IMR-90 (cell line): ENCODE data around the gene ELP4. TPM values are rescaled to one million over a fixed set of nuclear protein-coding genes. Genes with fewer than 3 reads are reported as not detected.

ENCODE experiments used
- ATAC-seq: fragments of 200-7000 bp; cut with Tn5 transposase; 2 replicates; pipeline ENCODE4 v1.9.1; 2020; ENCODE audit warnings: low read depth, mild to moderate bottlenecking, moderate library complexity
- BruUV-seq: library from RNA; stranded (reverse); fragments of 400-500 nt; replicated peaks from 2 replicates; lab custom pipeline; 2021; lab: Mats Ljungman, UMichigan
- CTCF ChIA-PET: fragments of 300-600 bp; formaldehyde crosslinking; extraction: SDS; loops from one replicate; lab custom pipeline; 2021; ENCODE audit warnings: antibody characterized with exemption; lab: Yijun Ruan, JAX
- POLR2A ChIA-PET: fragments of 300-600 bp; sonication (Branson Sonifier 250); formaldehyde crosslinking; loops from one replicate; lab custom pipeline; 2022; ENCODE audit warnings: antibody characterized with exemption; ENCODE audit not compliant: unreplicated experiment; lab: Charles Lee
- DNase-seq: peaks from one replicate; pipeline ENCODE4 v3.0.0; 2013
- H2AFZ ChIP-seq: replicated peaks from 2 replicates; pipeline ENCODE3; 2013; ENCODE audit warnings: low read length, mild to moderate bottlenecking; ENCODE audit not compliant: poor library complexity
- H2AK5ac ChIP-seq: 2 replicates; pipeline ENCODE4 v1.6.1; 2013; ENCODE audit warnings: low read depth, low read length, inconsistent platforms
- H2AK9ac ChIP-seq: replicated peaks from 2 replicates; pipeline ENCODE3; 2013; ENCODE audit warnings: mild to moderate bottlenecking, low read depth, low read length, moderate library complexity; ENCODE audit not compliant: poor library complexity
- H2BK120ac ChIP-seq: 2 replicates; pipeline ENCODE4 v1.6.1; 2013; ENCODE audit warnings: low read depth, low read length, inconsistent platforms
- H2BK15ac ChIP-seq: 3 replicates; pipeline ENCODE4 v1.6.1; 2013; ENCODE audit warnings: low read depth, low read length, inconsistent platforms
- H2BK20ac ChIP-seq: 2 replicates; pipeline ENCODE4 v1.6.1; 2013; ENCODE audit warnings: low read depth, mild to moderate bottlenecking, inconsistent platforms, low read length, moderate library complexity
- H2BK5ac ChIP-seq: 2 replicates; pipeline ENCODE4 v1.6.1; 2013; ENCODE audit warnings: mild to moderate bottlenecking, low read depth, low read length, inconsistent platforms; ENCODE audit not compliant: poor library complexity, severe bottlenecking
- H3K14ac ChIP-seq: replicated peaks from 2 replicates; pipeline ENCODE4 v1.6.1; 2013; ENCODE audit warnings: low read depth, low read length, inconsistent platforms
- H3K18ac ChIP-seq: 2 replicates; pipeline ENCODE4 v1.6.1; 2013; ENCODE audit warnings: low read depth, low read length, control low read depth
- H3K23ac ChIP-seq: 2 replicates; pipeline ENCODE4 v1.6.1; 2013; ENCODE audit warnings: low read depth, low read length, inconsistent platforms
- H3K27ac ChIP-seq: 2 replicates; pipeline ENCODE4 v1.5.1; 2013; ENCODE audit warnings: mild to moderate bottlenecking, control low read depth, low read length; ENCODE audit not compliant: insufficient read depth
- H3K27me3 ChIP-seq: 2 replicates; pipeline ENCODE4 v1.6.1; 2013; ENCODE audit warnings: low read length; ENCODE audit not compliant: control insufficient read depth, insufficient read depth
- H3K36me3 ChIP-seq: 2 replicates; pipeline ENCODE4 v1.6.1; 2013; ENCODE audit warnings: low read length, mixed read lengths; ENCODE audit not compliant: control insufficient read depth, insufficient read depth
- H3K4ac ChIP-seq: 2 replicates; pipeline ENCODE4 v1.6.1; 2013; ENCODE audit warnings: low read depth, low read length, inconsistent platforms
- H3K4me1 ChIP-seq: 2 replicates; pipeline ENCODE4 v1.6.1; 2013; ENCODE audit warnings: low read length, mixed read lengths; ENCODE audit not compliant: control insufficient read depth, insufficient read depth
- H3K4me2 ChIP-seq: 2 replicates; pipeline ENCODE4 v1.6.1; 2013; ENCODE audit warnings: low read depth, mild to moderate bottlenecking, control low read depth, low read length, moderate library complexity
- H3K4me3 ChIP-seq: 2 replicates; pipeline ENCODE4 v1.5.1; 2013; ENCODE audit warnings: low read depth, mild to moderate bottlenecking, control low read depth, low read length, moderate library complexity; ENCODE audit not compliant: insufficient read depth
- H3K56ac ChIP-seq: 2 replicates; pipeline ENCODE4 v1.6.1; 2013; ENCODE audit warnings: low read length, inconsistent platforms; ENCODE audit not compliant: insufficient read depth; ENCODE audit errors: extremely low read depth
- H3K79me1 ChIP-seq, 2 experiments: 2 replicates each; pipeline ENCODE4 v1.6.1; 2013; ENCODE audit warnings: low read length in 2 of 2, inconsistent platforms in 1 of 2, low read depth in 1 of 2
- H3K9ac ChIP-seq: 2 replicates; pipeline ENCODE4 v1.6.1; 2013; ENCODE audit warnings: low read depth, low read length, control low read depth
- H3K9me1 ChIP-seq: 2 replicates; pipeline ENCODE4 v1.6.1; 2013; ENCODE audit warnings: low read length, inconsistent platforms; ENCODE audit not compliant: insufficient read depth
- H3K9me3 ChIP-seq: 2 replicates; pipeline ENCODE4 v1.6.1; 2013; ENCODE audit warnings: low read length; ENCODE audit not compliant: control insufficient read depth, insufficient read depth
- H4K20me1 ChIP-seq: 2 replicates; pipeline ENCODE4 v1.6.1; 2013; ENCODE audit warnings: low read length, inconsistent platforms; ENCODE audit not compliant: insufficient read depth
- H4K5ac ChIP-seq: 2 replicates; pipeline ENCODE4 v1.6.1; 2013; ENCODE audit warnings: mild to moderate bottlenecking, low read depth, low read length, control low read depth
- H4K8ac ChIP-seq, 2 experiments: 2 replicates each; pipeline ENCODE4 v1.6.1; 2013; ENCODE audit warnings: low read depth in 2 of 2, low read length in 2 of 2, control low read depth in 1 of 2, inconsistent platforms in 1 of 2
- H4K91ac ChIP-seq: 2 replicates; pipeline ENCODE4 v1.6.1; 2013; ENCODE audit warnings: low read depth, low read length, inconsistent platforms; ENCODE audit not compliant: insufficient read depth
- BHLHE40 ChIP-seq: fragments of 150-350 bp; IDR thresholded peaks from 2 replicates; pipeline ENCODE4 v1.6.1; 2016; ENCODE audit warnings: mild to moderate bottlenecking, low read depth, low read length
- CHD1 ChIP-seq: IDR thresholded peaks from 2 replicates; pipeline ENCODE4 v1.6.1; 2012; ENCODE audit warnings: low read depth, low read length, improper control_type of control experiment
- FOS ChIP-seq: fragments of 150-350 bp; IDR thresholded peaks from 2 replicates; pipeline ENCODE4 v1.6.1; 2016; ENCODE audit warnings: low read depth, low read length
- MAFK ChIP-seq: IDR thresholded peaks from 2 replicates; pipeline ENCODE4 v1.6.1; 2012; ENCODE audit warnings: low read depth, low read length, improper control_type of control experiment
- MAZ ChIP-seq: IDR thresholded peaks from 2 replicates; pipeline ENCODE4 v1.6.1; 2012; ENCODE audit warnings: low read depth, mild to moderate bottlenecking, low read length, improper control_type of control experiment, moderate library complexity, borderline replicate concordance
- MXI1 ChIP-seq: IDR thresholded peaks from 2 replicates; pipeline ENCODE4 v1.6.1; 2012; ENCODE audit warnings: low read depth, mild to moderate bottlenecking, low read length, moderate library complexity, borderline replicate concordance
- NFE2L2 ChIP-seq: fragments of 150-350 bp; IDR thresholded peaks from 2 replicates; pipeline ENCODE4 v1.6.1; 2016; ENCODE audit warnings: low read depth, mild to moderate bottlenecking, low read length
- POLR2A ChIP-seq: IDR thresholded peaks from 2 replicates; pipeline ENCODE4 v1.6.1; 2012; ENCODE audit warnings: mild to moderate bottlenecking, low read depth, low read length
- RAD21 ChIP-seq: IDR thresholded peaks from 2 replicates; pipeline ENCODE4 v1.6.1; 2012; ENCODE audit warnings: low read length, improper control_type of control experiment
- RCOR1 ChIP-seq: IDR thresholded peaks from 2 replicates; pipeline ENCODE4 v1.6.1; 2012; ENCODE audit warnings: mild to moderate bottlenecking, low read length, improper control_type of control experiment; ENCODE audit not compliant: insufficient replicate concordance
- SMC3 ChIP-seq: fragments of 150-350 bp; IDR thresholded peaks from 2 replicates; pipeline ENCODE4 v1.6.1; 2016; ENCODE audit warnings: low read depth, mild to moderate bottlenecking, antibody characterized with exemption, low read length, moderate library complexity
- WGBS, 2 experiments: methylation state at CpG; one replicate each; pipeline versions ENCODE4 v1.1.5 to v1.1.7; 2013; ENCODE audit warnings: missing lambda C conversion rate in 2 of 2; ENCODE audit not compliant: insufficient read length in 1 of 2; ENCODE audit errors: extremely low coverage in 2 of 2; 5-methylcytosine and 5-hydroxymethylcytosine counted together
- dilution Hi-C: fragments of 300-500 bp; cut with HindIII; formaldehyde crosslinking; loops from one replicate; pipeline ENCODE4 v1.14.3; 2018; ENCODE audit warnings: low sequenced_read_pairs; ENCODE audit not compliant: unreplicated experiment
- in situ Hi-C: fragments of 300-500 bp; cut with MboI; formaldehyde crosslinking; loops from 3 replicates; pipeline ENCODE4 v1.14.3; 2019; ENCODE audit warnings: low sequenced_read_pairs, inconsistent platforms, mixed read lengths
- intact Hi-C: fragments of 100-400 bp; cut with micrococcal nuclease; formaldehyde crosslinking; loops from 2 replicates; pipeline ENCODE4 v1.10.0; 2022
- polyA plus RNA-seq, 3 experiments: library from polyadenylated mRNA; depleted of rRNA; stranded (reverse); fragments of >200 nt; gene quantifications; 2 replicates each; pipeline ENCODE4 v1.2.3, GENCODE V29; 2012; ENCODE audit warnings: low replicate concordance in 1 of 3
- total RNA-seq: library from RNA; depleted of rRNA; stranded (reverse); fragments of >200 nt; gene quantifications from 2 replicates; pipeline ENCODE4 v1.2.3, GENCODE V29; 2012
- TF ChIP-seq, protein P1 (sequence below): fragments of 150-350 bp; IDR thresholded peaks from 2 replicates; pipeline ENCODE4 v1.6.1; 2016; ENCODE audit warnings: low read depth, mild to moderate bottlenecking, low read length, moderate library complexity, borderline replicate concordance
- TF ChIP-seq, protein P2 (sequence below): conservative IDR thresholded peaks from 2 replicates; pipeline ENCODE4 v1.5.1; 2012; ENCODE audit warnings: mild to moderate bottlenecking, low read depth, low read length, improper control_type of control experiment

The ELP4 gene
- total and polyA plus RNA-seq, 2 of the 4 experiments (the other 2 are of a cell fraction) = 8.4 to 20.4 TPM

DNA sequence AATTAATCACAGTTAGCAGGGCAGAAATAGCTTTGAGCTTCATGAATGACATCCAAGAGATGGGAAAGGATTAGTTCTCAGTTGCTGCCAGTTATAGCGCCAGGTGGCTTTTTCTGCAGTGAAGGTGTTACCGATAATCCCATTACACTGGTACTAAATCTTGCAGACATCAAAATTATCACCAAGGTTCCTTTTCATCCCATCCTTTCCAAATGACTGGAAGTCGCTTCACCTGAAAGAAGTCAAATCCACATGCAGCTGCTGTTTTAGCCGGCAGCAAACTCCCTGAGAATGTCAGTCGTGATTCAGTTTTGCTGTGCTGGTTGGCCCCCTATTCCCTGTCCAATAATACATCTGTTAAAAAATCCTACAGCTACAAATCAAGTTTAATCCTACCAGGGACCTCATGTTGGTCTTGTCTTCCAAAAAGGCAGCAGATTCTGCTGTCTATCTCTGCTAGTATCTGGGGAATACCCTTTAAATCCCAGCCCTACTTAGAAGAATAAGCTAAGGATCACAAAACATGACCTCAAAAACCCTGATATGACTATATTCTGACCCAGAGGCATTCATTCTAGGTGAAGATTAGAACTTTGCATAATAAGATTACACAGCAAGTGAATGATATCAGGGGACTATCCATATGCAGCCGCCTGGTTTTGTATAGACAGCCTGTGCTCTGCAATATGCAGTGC, 31.9 kb upstream of the ELP4 start:
- no peak overlapping the region for H2AFZ ChIP-seq
- no peak overlapping the region for H2AK5ac ChIP-seq
- no peak overlapping the region for H2AK9ac ChIP-seq
- H3K4me3 ChIP-seq = no peak overlapping the region
- H3K18ac ChIP-seq = no peak overlapping the region
- no peak overlapping the region for H3K56ac ChIP-seq
- H3K79me1 ChIP-seq = peaks cover 0 to 3% of the 10 kb centered on the region in 2 experiments; a peak in 2 of 4 replicates
- BruUV-seq = no TSS peak
- ChIA-PET POLR2A (interaction anchor here (0.5 kb wide), 1 partner anchor 500 kb away, joined by 7 read pairs; no protein-coding TSS in a partner anchor), CTCF (no interaction called here)
- in situ Hi-C loops (no loop called here), intact Hi-C loops (no loop called here), dilution Hi-C loops (no loop called here)
- no peak for TF ChIP-seq MAFK
- TF ChIP-seq SMC3 = no peak
- TF ChIP-seq POLR2A = no peak
- no peak for TF ChIP-seq FOS
- TF ChIP-seq RAD21 = no peak
- no peak for TF ChIP-seq NFE2L2
- no peak for TF ChIP-seq MAZ
- no peak for TF ChIP-seq MXI1
- no peak for TF ChIP-seq RCOR1
- TF ChIP-seq BHLHE40 = no peak
- TF ChIP-seq, protein P1, sequence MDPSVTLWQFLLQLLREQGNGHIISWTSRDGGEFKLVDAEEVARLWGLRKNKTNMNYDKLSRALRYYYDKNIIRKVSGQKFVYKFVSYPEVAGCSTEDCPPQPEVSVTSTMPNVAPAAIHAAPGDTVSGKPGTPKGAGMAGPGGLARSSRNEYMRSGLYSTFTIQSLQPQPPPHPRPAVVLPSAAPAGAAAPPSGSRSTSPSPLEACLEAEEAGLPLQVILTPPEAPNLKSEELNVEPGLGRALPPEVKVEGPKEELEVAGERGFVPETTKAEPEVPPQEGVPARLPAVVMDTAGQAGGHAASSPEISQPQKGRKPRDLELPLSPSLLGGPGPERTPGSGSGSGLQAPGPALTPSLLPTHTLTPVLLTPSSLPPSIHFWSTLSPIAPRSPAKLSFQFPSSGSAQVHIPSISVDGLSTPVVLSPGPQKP = no peak
- no peak for TF ChIP-seq CHD1
- TF ChIP-seq, protein P2, sequence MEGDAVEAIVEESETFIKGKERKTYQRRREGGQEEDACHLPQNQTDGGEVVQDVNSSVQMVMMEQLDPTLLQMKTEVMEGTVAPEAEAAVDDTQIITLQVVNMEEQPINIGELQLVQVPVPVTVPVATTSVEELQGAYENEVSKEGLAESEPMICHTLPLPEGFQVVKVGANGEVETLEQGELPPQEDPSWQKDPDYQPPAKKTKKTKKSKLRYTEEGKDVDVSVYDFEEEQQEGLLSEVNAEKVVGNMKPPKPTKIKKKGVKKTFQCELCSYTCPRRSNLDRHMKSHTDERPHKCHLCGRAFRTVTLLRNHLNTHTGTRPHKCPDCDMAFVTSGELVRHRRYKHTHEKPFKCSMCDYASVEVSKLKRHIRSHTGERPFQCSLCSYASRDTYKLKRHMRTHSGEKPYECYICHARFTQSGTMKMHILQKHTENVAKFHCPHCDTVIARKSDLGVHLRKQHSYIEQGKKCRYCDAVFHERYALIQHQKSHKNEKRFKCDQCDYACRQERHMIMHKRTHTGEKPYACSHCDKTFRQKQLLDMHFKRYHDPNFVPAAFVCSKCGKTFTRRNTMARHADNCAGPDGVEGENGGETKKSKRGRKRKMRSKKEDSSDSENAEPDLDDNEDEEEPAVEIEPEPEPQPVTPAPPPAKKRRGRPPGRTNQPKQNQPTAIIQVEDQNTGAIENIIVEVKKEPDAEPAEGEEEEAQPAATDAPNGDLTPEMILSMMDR = no peak
- H3K14ac ChIP-seq = no peak overlapping the region
- ATAC-seq = no peak
- H4K8ac ChIP-seq = no peak overlapping the region
- H2BK15ac ChIP-seq = no peak overlapping the region
- H3K9ac ChIP-seq = no peak overlapping the region
- no peak overlapping the region for H3K23ac ChIP-seq
- H2BK5ac ChIP-seq = no peak overlapping the region
- no peak overlapping the region for H3K27ac ChIP-seq
- H4K91ac ChIP-seq = no peak overlapping the region
- H3K4ac ChIP-seq = no peak overlapping the region
- no peaks in the 10 kb centered on the region for H3K9me1 ChIP-seq
- no peak overlapping the region for H2BK120ac ChIP-seq
- no peaks in the 10 kb centered on the region for H3K4me1 ChIP-seq
- H3K9me3 ChIP-seq = no peaks in the 10 kb centered on the region
- H3K36me3 ChIP-seq = no peaks in the 10 kb centered on the region
- 100% methylated on average over 3 of the region's 6 CpGs; no CpG with 5 or more reads in 1 of the 2 experiments for WGBS, 2 experiments
- no peak overlapping the region for H2BK20ac ChIP-seq
- H4K5ac ChIP-seq = no peak overlapping the region
- DNase-seq = no peak
- no peaks in the 10 kb centered on the region for H3K27me3 ChIP-seq
- H4K20me1 ChIP-seq = no peaks in the 10 kb centered on the region
- H3K4me2 ChIP-seq = no peak overlapping the region
